Right atrium auricular region (tissue), 2 donors: ENCODE measurements around the gene PNMA6E. TPM values are rescaled to one million over a fixed set of nuclear protein-coding genes. Genes with fewer than 3 reads are reported as not detected.

Experiments
- DNase-seq: peaks from one replicate; pipeline ENCODE4 v3.0.0-alpha.2; 2019; ENCODE audit warnings: low spot score
- H3K27ac ChIP-seq, 2 donors: fragments of 200-600 bp; sonication (generic); 1 replicate in 1 of 2; 2 replicates in 1 of 2; pipeline ENCODE4 v1.5.1; 2016 to 2019
- H3K27me3 ChIP-seq, 2 donors: fragments of 200-600 bp; sonication (generic); one replicate each; pipeline versions ENCODE4 v1.5.1 to v1.6.0; 2017 to 2019
- H3K36me3 ChIP-seq: fragments of 200-600 bp; sonication (generic); one replicate; pipeline ENCODE4 v1.5.1; 2016
- H3K4me1 ChIP-seq, 2 donors: fragments of 200-600 bp; sonication (generic); one replicate each; pipeline versions ENCODE4 v1.5.1 to v1.6.0; 2017 to 2019
- H3K4me3 ChIP-seq, 2 donors: fragments of 200-600 bp; sonication (generic); 1 replicate in 1 of 2; 2 replicates in 1 of 2; pipeline ENCODE4 v1.5.1; 2017 to 2019; ENCODE audit warnings: mild to moderate bottlenecking in 1 of 2, moderate library complexity in 1 of 2
- H3K9me3 ChIP-seq, 2 donors: fragments of 200-600 bp; sonication (generic); one replicate each; pipeline ENCODE4 v1.5.1; 2019
- total RNA-seq, 2 donors: library from RNA; depleted of rRNA; stranded (reverse); fragments of >200 nt; gene quantifications; one replicate each; pipeline ENCODE4 v1.1.0, GENCODE V29; 2016
- TF ChIP-seq, protein P1 (sequence below), 2 donors: fragments of 200-600 bp; sonication (generic); IDR thresholded peaks; one replicate each; pipeline ENCODE4 v1.5.1; 2019; ENCODE audit warnings: antibody characterized with exemption in 2 of 2

Gene PNMA6E
- total RNA-seq, 2 donors from 2014 or later = not detected

DNA sequence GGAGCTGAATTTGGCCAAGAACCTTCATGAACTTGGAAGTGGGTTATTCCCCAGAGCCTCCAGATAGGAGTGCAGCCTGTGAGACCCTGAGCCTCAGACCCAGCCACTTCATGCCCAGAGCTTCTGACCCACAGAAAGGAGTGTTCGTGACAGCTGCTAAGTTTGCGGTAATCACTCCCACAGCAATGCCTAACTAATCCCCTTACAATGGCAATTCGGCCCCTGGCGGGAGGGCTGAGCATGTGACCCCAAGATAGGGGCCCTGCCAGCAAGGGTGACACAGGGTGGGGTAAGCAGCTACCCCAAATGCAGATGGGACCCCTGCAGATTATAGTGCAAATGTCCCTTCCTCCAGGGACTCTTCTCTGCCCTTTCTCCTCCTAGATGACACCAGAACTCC lies 22.5 kb downstream of the PNMA6E start:
- no peaks in the 10 kb centered on the region for H3K36me3 ChIP-seq
- no peak overlapping the region for H3K27ac ChIP-seq
- no peaks in the 10 kb centered on the region for H3K4me1 ChIP-seq
- H3K27me3 ChIP-seq = no peaks in the 10 kb centered on the region
- DNase-seq = no peak
- H3K9me3 ChIP-seq = peaks cover 0 to 17% of the 10 kb centered on the region in 2 donors
- TF ChIP-seq, protein P1, sequence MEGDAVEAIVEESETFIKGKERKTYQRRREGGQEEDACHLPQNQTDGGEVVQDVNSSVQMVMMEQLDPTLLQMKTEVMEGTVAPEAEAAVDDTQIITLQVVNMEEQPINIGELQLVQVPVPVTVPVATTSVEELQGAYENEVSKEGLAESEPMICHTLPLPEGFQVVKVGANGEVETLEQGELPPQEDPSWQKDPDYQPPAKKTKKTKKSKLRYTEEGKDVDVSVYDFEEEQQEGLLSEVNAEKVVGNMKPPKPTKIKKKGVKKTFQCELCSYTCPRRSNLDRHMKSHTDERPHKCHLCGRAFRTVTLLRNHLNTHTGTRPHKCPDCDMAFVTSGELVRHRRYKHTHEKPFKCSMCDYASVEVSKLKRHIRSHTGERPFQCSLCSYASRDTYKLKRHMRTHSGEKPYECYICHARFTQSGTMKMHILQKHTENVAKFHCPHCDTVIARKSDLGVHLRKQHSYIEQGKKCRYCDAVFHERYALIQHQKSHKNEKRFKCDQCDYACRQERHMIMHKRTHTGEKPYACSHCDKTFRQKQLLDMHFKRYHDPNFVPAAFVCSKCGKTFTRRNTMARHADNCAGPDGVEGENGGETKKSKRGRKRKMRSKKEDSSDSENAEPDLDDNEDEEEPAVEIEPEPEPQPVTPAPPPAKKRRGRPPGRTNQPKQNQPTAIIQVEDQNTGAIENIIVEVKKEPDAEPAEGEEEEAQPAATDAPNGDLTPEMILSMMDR (IDR thresholded peaks at IDR 0.05) = no peak
- H3K4me3 ChIP-seq = no peak overlapping the region

DNA sequence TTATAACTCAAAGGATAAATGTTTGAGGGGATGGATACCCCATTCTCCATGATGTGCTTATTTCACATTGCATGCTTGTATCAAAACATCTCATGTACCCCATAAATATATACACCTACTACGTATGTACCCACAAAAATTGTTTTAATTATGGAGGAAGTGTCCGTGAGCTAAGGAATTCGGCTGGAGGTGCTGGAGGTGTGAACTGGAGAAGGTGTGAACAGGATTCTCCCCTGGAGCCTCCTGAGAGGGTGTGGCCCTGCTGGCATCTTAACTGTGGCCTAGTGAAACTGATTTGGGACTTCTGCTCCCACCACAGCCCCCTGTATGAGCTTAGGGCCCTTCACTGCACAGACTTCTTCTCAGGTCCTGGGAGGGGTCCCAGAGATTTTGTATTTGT lies 23.4 kb downstream of the PNMA6E start:
- no peaks in the 10 kb centered on the region for H3K27me3 ChIP-seq
- no peak for DNase-seq
- TF ChIP-seq, protein P1 (IDR thresholded peaks at IDR 0.05) = no peak
- H3K36me3 ChIP-seq = no peaks in the 10 kb centered on the region
- no peak overlapping the region for H3K27ac ChIP-seq
- H3K9me3 ChIP-seq = peaks cover 0 to 17% of the 10 kb centered on the region in 2 donors
- no peaks in the 10 kb centered on the region for H3K4me1 ChIP-seq
- no peak overlapping the region for H3K4me3 ChIP-seq

DNA sequence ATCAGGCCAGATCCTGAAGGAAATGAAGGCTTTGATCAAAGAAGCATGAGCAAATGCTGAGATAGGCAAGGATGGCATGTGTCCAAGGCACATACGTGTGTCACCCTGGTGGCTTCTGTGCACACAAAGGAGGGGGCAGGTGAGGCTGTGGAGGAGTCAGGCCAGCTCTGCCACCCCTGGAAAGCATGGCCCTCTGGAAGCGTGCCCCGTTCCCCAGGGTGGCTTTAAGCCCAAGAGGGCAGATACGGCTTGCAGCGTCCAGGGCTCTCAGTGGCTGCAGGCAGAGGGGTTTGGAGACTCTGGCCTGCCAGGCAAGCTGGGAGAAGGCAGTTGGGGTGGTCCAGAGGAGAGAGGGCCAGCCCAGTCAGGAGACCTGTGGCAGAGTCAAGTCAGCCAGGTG lies 25.6 kb downstream of the PNMA6E start:
- H3K27ac ChIP-seq = no peak overlapping the region
- TF ChIP-seq, protein P1 (IDR thresholded peaks at IDR 0.05) = no peak
- H3K4me1 ChIP-seq = no peaks in the 10 kb centered on the region
- no peaks in the 10 kb centered on the region for H3K36me3 ChIP-seq
- H3K9me3 ChIP-seq = peaks cover 0 to 17% of the 10 kb centered on the region in 2 donors
- no peaks in the 10 kb centered on the region for H3K27me3 ChIP-seq
- DNase-seq = no peak
- no peak overlapping the region for H3K4me3 ChIP-seq

DNA sequence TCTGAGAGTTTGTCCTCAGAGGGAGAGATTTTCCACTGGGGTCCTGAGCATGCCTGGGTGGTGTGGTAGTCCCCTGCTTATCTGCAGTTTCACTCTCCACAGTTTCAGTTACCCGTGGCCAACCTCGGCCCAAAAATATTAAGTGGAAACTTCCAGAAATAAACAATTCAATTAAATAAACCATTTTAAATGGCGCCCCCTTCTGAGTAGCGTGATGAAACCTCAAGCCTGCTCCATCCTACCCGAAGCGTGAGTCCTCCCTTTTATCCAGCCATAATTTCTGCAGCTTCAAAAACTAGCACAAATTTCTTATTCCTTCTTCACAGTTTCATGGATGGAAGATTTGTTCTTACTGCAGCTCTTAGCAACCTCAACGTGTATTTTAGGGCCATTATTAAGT lies 26.7 kb downstream of the PNMA6E start:
- no peak for DNase-seq
- Histone ChIP-seq H3K36me3 (no peaks in the 10 kb centered on the region), H3K9me3 (peaks cover 0 to 17% of the 10 kb centered on the region in 2 donors), H3K27ac (no peak overlapping the region), H3K4me3 (no peak overlapping the region), H3K27me3 (no peaks in the 10 kb centered on the region), H3K4me1 (no peaks in the 10 kb centered on the region)
- TF ChIP-seq, protein P1 (IDR thresholded peaks at IDR 0.05) = no peak

DNA sequence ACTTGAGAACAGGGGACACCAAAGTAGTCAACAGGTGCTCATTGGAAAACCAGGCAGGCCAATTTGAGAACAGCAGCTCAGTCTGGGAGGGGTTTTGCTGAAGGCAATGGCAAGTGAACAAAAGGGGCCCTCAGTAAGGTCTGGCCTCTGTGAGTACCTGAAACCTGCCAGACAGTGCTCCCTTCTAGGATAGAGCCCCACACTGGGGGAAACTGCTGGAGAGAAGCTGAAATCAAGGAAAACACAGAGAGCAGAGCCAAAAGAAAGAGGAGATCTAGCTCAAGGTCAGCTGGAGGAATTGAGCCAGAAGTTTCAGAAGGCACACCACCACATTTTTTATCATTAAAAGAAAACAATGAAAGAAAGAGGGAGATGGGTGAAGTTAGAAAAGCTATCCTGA lies 28.2 kb downstream of the PNMA6E start:
- H3K27ac ChIP-seq = no peak overlapping the region
- no peak overlapping the region for H3K4me3 ChIP-seq
- no peaks in the 10 kb centered on the region for H3K4me1 ChIP-seq
- H3K27me3 ChIP-seq = no peaks in the 10 kb centered on the region
- TF ChIP-seq, protein P1 (IDR thresholded peaks at IDR 0.05) = no peak
- DNase-seq = no peak
- H3K9me3 ChIP-seq = peaks cover 0 to 12% of the 10 kb centered on the region in 2 donors
- no peaks in the 10 kb centered on the region for H3K36me3 ChIP-seq

DNA sequence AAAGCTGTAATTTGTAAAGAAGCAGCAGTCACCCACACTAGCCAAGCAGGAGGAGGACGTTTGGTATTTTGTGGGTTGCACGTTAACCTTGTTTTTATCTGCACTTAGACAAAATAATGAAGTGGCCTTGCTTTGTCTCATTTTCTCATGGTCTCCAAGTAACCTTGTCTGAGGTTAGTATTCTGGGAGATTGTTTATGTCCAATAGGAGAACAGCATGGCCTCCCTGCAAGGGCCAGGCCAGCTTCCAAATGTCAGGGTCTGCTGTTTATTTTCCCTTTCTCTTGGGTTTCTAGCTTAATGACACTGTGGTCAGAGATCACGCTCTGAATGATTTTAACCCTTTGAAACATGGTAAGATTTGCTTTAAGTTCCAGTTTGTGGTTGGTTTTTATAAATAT lies 29.9 kb downstream of the PNMA6E start:
- H3K9me3 ChIP-seq = no peaks in the 10 kb centered on the region
- TF ChIP-seq, protein P1 (IDR thresholded peaks at IDR 0.05) = no peak
- H3K4me3 ChIP-seq = no peak overlapping the region
- no peak for DNase-seq
- no peaks in the 10 kb centered on the region for H3K36me3 ChIP-seq
- H3K27ac ChIP-seq = no peak overlapping the region
- H3K27me3 ChIP-seq = no peaks in the 10 kb centered on the region
- H3K4me1 ChIP-seq = no peaks in the 10 kb centered on the region
